Measurements from ENCODE around the gene SATB2.

The SATB2 gene

DNA sequence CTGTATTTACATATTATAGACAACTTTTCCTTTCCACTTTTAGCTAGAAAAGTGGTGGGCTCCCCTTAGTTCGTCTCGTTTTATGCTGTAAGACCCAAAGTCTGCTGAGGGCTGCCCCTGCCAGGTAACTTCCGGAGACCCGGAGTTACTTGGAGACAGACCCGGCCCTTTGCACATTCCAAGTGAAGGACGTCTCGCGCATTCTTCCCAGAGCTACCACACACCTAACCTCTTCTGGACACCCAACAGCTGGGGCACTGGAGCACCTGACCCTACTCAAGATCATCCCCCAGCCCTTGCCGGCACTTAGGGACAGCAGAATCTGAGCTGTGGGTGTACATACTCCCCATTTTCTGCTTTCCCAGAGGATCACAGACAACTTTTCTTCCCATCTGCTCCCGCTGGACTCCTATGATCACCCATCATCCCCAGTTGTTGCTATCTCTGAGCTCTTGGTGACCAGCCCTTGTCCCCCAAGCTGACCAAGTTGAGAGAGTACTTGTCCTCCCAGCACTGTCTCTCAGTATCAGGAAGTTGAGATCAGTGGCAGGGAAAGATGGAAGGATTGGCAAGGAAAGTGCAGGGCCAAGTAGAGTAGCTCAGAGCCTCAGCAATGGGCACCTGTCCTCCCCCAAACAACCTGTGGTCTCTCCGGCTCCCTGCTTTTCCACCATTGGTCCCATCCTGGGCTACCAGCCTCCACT lies 8.4 kb upstream of the SATB2 start:
- DNase-seq (ENCODE audit: low read depth), result no peak

DNA sequence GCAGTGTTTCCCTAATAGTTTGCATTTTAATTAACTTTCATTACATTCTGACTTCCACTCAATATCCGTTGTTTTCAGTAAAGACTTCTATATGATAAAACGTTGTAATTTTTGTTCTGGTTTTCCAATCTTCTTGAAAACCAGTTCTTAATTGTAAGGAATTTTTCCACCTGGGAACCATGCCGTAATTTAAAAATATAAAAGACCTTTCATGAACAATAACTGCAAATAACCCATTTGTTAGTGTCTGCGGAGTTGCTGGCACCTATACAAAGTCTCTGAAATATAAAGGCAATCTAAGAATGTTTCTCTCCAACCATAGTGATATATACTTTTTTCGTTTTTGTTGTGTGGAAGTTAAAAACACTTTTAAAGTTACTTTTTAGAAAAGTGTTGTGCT lies 7.7 kb upstream of the SATB2 start:
- no peak for DNase-seq (ENCODE audit: low read depth)

DNA sequence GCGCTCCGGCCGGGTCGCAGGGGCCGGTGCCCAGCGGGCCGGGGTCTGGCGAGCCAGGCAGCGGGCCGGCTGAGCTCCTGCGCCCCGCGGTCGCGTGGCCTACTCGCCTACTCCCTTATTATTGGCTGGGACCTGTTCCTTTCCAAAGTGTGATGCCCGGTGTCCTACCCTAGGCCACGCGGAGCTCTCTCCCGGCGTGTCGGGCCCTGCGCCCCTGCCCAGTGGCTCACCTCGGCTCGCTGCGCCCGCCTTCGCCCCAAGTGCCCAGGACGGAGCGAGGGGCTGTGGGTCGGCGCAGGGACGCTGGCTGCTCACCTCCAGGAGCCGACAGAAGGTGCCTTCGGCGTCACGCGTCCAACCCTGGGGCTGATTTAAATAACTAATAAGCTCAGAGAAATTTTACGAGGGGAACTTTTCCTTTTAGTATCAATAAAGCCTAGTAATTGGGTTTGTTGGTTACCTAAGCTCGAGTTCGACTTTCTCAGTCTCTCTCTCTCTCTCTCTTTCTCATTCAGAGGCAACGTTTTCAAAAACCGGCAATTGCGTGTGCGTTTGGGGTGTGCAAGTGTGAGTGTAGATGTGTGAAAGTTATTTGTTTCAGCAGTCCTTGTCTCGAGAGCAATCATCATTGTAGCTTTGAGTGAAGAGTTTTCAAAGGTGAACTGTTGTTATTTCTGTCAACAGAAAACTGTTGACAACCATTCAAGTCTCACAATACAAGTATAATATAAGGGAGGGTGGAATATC lies 7.0 kb upstream of the SATB2 start:
- no peak for DNase-seq (ENCODE audit: low read depth)

DNA sequence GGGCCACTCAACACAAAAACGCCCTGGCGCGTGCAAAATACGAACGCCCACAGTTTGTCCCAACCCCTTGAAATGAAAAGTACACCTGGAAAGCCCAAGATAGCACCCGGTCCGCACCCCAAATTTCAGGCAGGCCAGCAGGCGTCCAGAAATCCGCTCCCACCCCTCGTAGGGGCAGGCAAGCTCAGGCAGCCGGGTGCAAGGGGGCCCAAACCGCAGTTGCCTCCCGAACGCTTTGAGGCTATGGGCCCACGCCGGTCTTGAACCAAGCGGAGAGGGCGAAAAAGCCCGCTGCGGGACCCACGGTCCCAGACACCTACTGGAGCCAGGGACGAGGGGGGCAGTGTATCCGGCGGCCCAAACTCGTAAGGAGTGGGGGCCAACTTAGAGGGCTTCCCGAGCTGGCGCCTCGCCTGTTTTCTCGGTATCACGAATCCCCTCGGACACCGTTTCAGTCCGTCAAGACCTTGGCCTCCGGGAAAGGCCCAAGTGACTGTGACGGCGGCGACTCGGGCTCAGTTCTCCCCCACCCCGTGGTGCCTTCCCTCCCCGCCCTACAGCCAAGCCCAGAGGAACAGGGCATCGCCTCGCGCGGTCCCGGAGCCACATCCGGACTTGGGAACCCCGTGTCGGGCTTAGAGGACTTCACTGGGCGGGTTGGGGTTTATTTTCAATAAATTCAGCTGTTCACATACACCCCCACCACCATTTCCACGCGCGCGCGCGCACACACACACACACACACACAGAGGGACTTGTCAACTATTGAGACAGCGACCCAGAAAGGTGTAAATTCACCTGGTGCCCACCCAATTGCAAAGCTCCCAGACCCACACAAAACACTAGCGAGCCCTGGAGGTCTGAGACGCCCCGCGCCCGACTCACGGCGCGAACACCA lies 6.2 kb upstream of the SATB2 start:
- DNase-seq (ENCODE audit: low read depth), result no peak

DNA sequence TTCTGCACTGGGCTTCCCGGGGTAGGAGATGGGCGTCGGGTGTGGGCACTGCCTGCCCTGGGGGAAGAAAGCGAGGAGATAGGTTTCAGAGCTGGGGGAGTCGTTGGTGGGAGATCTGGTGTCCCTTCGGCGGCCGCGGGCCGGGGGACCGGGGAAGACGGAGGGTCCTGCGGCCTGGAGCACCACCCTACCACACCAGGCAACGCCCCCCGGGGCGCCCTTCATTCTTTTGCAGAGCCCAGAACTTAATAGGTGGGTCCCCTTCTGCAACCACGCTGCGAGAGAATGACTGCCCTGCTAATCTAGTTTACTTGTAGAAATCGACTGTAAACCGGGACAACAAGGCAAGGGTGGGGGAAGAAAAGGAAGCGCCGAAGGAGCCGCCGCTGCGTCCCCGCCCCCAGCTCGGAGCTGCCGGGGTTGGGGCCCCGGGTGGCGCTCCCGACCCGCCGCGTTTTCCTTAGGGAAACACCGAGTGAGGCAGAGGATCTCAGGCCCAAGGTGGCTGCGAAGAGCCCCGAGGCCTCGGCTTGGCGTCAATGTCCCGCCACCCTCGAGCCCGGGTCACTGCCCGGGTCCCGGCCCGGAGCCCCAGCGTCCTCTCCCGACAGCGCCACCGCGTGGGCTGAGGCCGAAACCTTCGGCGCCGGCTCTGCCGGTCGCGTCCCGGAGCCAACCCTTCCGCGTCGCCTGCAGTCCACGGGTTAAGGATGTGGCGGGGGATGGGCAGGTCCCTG lies 5.4 kb upstream of the SATB2 start:
- DNase-seq (ENCODE audit: low read depth), result no peak

DNA sequence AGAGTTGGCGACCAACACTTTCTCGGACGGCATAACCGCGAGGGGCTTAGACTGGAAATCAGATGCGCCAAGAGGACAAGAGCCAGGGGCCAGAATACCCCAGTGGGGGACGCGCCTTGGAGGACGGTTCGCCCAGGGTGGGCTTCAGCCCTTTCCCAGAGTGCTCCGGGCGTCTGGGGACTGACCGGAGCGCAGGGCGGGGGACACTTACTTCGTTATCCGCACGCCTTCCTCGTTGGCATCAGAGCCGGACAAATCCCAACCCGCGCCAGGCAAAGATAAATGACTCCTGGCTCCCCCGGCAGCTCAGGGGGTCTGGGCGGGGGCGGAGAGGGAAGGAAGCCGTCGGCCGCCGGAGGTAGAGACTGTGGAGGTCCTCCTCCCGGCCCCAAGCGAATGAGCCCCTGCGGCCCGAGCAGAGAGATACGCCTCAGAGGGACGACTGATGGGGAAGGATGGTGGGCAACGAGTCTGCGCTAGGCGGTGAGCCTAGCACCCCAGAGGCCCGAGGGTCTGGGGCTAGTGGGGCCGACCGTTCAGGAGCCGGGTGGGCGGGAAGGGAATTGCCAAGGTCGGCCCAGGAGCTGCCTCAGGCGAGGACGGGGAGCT lies 4.7 kb upstream of the SATB2 start:
- no peak for DNase-seq (ENCODE audit: low read depth)

DNA sequence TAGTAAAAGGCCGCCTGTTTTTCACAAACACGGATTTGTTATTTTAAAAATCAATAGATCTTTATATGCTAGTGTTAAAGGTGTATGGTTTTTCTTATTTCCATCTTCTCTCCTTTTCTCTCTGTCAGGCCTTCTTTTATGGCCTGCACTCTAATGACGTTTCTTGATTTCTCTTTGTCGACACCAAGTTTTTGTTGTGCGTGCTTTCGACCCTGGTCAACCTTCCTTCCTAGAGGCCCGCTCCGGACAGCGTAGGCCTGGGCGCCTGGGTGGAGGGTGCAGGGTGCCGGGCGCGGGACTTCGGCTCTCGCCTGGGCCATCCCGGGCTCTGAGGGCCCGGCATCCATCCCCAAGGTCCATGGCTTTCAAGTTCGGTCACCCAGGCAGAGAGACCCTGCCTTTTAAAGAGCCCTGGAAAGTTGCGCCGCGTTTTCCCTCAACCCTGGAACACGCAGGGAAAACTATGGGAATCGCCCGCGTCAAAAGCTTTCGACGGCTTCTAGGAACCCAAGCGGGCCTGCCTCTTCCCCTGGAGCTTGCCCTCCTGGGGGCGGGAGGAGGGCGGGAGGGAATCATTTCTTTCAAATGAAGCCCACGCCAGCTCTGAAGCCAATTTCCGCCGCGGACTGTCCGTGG lies 4.1 kb upstream of the SATB2 start:
- no peak for DNase-seq (ENCODE audit: low read depth)

DNA sequence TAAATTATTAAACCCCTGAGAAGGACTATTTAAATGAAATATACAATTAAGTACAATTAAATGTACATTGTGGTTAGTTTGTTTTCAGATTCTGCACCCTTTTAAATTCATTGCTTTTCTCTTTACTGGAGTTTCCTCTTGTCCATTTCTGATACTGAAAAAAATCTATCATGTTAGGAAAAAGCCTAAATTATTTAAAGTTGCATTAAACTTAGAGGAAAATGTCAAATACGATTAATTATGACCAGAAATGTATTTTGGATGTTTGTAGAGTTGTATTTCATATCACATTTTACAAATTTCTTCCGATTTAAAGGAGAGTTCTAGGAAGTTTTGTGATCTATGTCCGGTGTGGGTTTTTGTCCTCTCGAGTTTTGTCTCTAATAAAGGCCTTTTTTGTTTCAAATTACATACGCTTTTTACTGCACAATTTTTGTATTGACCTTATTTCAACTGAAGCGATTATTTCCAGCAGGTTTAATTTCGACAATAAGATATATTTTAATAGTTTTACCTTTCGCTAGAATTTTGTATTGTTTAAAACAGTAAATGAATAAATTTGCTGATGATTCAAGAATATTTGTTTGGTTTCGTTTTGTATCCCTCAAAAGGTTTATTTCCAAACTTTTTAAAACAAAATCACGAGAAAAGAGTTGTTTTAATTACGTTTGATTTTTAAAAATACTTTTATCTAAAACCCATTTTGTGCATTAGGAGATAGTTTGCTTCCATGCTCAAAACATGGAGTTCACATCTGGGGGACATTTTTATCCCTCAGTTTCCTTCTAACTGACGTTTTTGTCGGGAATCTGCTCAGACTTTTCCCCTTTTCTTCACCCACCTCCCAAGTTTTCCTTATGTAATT lies 3.3 kb upstream of the SATB2 start:
- DNase-seq (ENCODE audit: low read depth), result no peak

DNA sequence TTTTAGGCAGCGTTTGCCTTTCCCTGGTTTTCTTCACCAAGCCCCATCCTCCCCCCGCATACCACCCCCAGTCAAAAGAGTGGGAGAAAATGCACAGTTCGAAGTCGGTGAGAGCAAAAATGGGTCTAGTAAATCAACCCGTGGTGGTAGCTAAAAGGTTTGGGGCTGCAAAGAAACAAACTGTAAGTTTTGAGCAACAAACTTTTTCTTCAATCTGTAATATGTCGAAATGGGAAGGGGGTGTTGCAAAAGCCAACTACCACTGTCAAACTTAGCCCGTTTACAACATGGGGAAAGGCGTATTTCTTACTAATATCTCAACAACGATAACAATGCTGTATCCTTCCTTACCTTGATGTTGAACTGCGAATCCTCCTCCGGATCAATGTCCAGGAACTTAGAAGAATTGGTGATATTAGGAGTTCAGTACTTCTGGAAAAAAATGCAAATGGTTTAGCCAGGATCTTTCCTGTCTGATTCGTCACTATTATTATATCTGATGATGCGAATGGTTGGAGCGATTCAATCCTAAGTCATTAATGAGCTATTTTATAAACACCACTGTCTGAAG lies 2.4 kb upstream of the SATB2 start:
- no peak for DNase-seq (ENCODE audit: low read depth)

DNA sequence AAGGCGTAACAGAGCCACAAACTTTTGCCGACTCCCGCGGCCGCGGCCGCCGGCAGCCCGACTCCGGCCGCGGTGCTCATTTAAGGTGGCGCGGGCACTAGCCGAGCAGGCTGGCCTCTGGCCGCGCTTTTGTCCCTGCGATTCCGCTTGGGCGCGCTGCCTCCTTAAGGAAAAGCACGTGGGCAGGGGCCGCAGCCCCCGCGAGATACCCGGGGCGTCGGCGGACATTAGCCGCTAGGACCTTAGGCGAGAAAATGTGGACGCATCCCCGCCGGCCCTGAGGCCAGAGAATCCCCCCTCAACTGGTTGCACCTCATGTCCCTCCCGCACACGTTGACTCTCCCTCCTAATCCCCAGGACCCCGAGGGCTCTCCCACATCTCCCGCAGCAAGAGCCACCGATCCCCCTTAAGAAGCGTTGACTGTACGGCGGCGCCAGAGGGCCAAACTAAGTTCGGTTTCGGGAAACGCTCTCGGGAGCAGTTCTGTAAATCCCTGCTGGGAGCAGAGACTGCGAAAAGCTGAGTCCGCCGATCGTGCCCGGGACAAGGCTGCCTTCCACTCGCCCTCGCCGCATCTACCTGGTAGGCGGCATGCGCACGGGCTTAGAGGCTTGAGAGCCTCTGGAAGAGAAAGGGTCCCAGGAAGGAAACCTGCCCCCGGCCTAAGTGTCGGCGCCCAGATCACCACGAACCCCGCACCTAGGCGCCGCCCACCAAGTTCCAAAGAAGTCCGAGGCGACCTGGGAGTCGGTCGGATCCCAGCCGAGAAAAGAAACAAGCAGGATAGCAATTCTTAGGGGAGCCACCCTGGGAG lies 1.8 kb upstream of the SATB2 start:
- DNase-seq (ENCODE audit: low read depth), result peak; percentile 59

DNA sequence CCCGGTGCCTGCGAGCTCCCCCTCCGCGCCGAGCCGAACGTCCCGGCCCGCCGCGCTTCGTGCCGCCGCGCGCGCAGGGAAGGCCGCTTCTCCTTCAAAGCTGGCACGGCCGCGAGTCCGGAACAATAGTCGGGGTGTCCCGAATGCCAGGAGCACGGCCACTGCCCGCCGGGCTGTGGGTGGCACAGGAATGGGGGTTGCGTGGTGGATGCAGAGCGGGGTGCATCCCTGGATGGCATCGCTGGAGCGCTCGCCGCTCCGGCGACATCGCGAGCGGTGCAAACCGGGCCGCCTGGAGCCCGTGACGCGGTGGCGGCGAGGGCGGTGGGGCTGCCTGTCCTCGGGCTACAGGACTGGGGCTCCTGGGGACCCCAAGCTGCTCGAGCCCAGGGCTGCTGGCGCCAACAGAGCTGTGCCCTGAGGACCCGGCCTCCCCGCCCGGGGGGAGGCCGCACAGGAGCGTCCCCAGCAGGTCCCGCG lies 1.1 kb upstream of the SATB2 start:
- DNase-seq (ENCODE audit: low read depth), result no peak

DNA sequence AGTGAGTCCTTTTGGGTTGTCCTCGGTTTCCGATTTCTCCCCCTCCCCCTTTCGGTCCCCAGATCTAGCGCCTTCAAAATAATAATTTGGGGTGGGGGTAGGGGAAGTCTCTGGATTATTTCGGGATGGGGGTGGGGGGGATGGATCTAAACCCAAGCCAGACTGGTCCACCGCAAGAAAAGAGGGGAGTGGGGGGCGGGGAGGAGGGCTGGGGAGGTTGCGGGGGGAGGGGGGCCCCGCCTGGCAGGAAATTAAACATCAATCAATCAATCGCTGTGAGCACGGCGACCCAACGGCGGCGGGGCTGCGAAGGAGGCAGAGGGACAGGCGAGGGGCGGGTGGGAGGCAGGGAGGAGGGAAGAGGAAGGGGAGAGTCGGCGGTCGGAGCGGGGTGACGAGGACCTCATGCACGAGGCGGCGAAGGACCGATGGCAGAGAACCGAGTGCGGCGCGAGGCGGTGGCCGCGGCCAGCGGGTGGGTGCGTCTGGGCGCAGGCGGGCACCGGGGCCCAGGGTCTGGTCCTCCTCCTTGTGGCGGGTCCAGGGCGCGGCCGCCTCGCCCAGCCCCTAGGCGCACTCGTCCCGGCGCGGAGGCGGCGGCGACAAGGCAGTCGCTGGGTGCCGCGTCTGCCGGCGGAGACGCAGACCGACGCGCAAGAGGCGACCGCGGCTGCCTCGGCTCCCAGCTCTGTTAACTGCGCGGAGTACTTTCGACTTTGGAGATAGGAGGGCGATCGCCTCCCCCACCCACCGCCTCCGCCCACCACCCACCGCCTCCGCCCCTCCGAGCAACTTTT lies 468 bp upstream of the SATB2 start:
- DNase-seq (ENCODE audit: low read depth), result no peak

DNA sequence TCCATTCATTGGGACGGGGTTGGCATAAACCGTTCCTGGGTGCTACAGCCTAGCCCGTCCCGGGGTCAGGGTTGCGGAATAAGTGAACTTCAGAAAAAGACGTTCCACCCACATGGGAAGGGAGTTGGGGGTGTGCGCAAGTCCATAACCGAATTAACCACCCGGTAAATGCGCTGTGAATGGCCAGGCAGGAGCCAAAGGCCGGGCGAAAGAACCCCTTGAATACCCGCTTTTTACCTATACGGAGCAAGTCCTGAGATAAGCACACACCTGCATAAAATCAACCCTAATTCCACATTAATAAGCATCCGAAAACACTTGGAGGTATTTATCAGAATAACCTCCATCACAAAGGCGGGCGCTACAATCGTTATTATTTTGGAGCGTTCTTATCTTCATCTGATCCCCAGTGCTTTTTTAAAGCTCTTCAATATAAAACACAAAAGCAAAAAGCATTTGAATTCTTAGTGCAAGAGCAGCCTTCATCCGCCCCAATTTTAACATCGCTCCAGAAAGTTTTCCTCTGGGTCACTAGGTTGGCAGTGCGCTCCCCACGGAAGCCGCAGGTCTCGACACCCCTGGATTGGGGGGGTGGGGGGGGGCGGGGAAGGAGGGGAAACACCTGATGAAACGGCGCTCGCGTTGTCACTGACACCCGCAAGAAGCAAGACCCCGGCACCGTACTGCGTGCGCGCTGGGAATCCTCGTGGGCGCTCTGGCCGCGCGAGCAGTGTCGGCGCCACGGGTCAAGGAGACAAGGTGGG lies 1.2 kb downstream of the SATB2 start:
- no peak for DNase-seq (ENCODE audit: low read depth)

DNA sequence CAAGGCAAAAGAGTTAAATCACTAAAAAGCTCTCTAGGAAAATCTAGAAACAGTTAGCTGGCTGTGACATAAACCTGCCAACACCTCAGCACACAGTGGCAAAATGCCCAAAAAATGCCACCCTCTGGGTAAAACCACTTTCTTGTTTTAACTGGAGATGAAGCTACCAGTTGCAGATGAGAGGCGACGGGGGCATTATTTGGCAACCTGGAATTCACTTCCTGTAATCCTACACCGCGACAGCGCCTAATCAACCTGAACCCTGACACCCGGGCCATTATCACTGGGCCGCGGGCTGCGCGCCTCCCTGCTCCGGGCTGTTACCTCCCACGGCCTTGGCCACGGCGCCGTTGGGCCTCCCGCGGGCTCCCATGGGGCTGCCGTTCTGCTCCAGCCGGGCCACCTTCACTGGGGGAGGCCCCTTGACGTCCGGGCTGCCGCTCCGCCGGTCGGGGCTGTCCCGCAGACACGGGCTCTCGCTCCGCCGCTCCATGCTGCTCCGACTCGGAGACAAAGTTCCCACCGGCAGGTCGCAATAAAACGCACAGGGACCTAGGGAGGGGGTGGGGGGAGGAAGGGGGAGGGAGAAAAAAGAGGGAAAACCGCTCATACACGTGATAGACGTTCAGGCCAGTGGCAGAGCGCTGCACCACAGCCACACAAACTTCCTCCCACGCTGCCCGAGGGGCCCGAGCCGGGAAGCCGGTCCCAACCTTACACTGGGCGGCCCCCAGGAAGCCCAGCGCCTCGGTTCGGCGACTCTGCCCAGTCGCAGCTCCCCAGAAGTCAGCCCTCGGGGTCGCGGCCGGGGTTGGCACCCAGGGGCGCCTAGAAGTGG lies 2.0 kb downstream of the SATB2 start:
- no peak for DNase-seq (ENCODE audit: low read depth)

DNA sequence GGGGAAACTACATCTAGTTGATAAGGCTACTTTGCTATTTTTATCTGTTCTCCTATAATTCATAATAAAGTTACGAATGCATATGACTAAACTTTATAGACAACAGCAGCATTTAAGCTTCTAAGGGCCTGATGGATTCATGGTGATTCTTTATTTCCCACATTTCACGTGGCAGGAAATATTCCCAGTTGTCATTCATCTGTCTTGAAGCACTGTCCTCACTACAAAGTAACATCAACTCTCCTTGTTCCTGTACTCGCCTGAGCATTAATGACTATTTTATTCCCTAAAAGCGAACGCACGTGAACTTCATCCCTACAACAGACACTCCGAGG lies 2.6 kb downstream of the SATB2 start:
- no peak for DNase-seq (ENCODE audit: low read depth)

DNA sequence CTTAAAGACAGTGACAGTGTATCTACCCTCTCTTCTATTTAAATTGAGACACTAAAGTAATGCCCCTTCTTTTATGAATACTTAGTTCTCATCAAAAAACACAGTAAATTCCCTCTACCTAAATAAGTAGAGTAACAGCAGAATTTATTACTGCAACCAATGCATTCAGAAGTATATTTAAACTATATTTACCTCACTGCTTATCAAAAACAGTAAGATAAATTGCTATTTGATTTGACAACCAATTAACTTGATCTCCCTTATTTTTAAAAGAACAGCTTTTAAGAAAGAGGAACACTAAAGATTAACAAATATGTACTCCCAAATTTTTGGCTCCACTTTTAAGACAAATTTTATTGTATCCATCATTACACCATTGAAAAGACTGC lies 4.8 kb downstream of the SATB2 start:
- no peak for DNase-seq (ENCODE audit: low read depth)
